ENCODE results near the gene LCE1A. TPM values are rescaled to one million over a fixed set of nuclear protein-coding genes. Genes with fewer than 3 reads are reported as not detected.

The LCE1A gene
- polyA plus RNA-seq, 1 donor (not counting 4 experiments of a cell fraction or from before 2014, with no cell fraction given) = not detected

GRCh38 chr1:152869808-152870419 lies 42.6 kb downstream of the LCE1A start:
- no peak overlapping the region for H3K9ac ChIP-seq (ENCODE audit: control insufficient read depth, extremely low read depth, insufficient read depth, low read length)
- H3K9me3 ChIP-seq (ENCODE audit: control insufficient read depth, low read depth, low read length) = no peaks in the 10 kb centered on the region
- dilution Hi-C loops (cut with MboI; ENCODE audit: extremely low pct_ligation_motif_present, low sequenced_read_pairs) = no loop called here
- no peaks in the 10 kb centered on the region for H3K4me1 ChIP-seq (ENCODE audit: control insufficient read depth, extremely low read depth, insufficient read depth, low read length)
- no peak overlapping the region for H2AFZ ChIP-seq (ENCODE audit: control insufficient read depth, low read length)
- FAIRE-seq (peak; percentile 95), DNase-seq (ENCODE audit: low read depth, low spot score) (no peak)
- H3K27ac ChIP-seq (ENCODE audit: control insufficient read depth, insufficient read depth, low read length) = no peak overlapping the region
- H3K36me3 ChIP-seq (ENCODE audit: control insufficient read depth in 2 of 2, extremely low read depth in 1 of 2, insufficient read depth in 2 of 2, low read length in 2 of 2) = no peaks in the 10 kb centered on the region
- no peak overlapping the region for H3K4me3 ChIP-seq (ENCODE audit: control insufficient read depth in 2 of 3, extremely low read depth in 1 of 3, insufficient read depth in 2 of 3, low read depth in 1 of 3, low read length in 3 of 3)
- H4K20me1 ChIP-seq (ENCODE audit: control insufficient read depth, extremely low read depth, insufficient read depth, low read length) = no peaks in the 10 kb centered on the region
- H3K4me2 ChIP-seq (ENCODE audit: control insufficient read depth, extremely low read depth, insufficient read depth, low read depth, low read length) = no peak overlapping the region
- H3K27me3 ChIP-seq (ENCODE audit: control insufficient read depth, extremely low read depth, insufficient read depth, low read length) = no peaks in the 10 kb centered on the region
- no peak for TF ChIP-seq EZH2 (IDR thresholded peaks at IDR 0.05; ENCODE audit: low read length)
- TF ChIP-seq CTCF (optimal IDR thresholded peaks at IDR 0.05 in 1 of 3, IDR thresholded peaks at IDR 0.05 in 1 of 3, conservative IDR thresholded peaks at IDR 0.05 in 1 of 3; ENCODE audit: extremely low read depth in 1 of 3, insufficient read depth in 2 of 3, low read length in 3 of 3) = peak; percentile 81 to 94 (median 86)
- no peaks in the 10 kb centered on the region for H3K9me1 ChIP-seq (ENCODE audit: control insufficient read depth, extremely low read depth, insufficient read depth, low read length)
- H3K79me2 ChIP-seq (ENCODE audit: control insufficient read depth, insufficient read depth, low read length) = no peaks in the 10 kb centered on the region

GRCh38 chr1:152870831-152871730 lies 43.8 kb downstream of the LCE1A start:
- dilution Hi-C loops (cut with MboI; ENCODE audit: extremely low pct_ligation_motif_present, low sequenced_read_pairs) = no loop called here
- FAIRE-seq (peak; percentile 94), DNase-seq (ENCODE audit: low read depth, low spot score) (no peak)
- H3K27ac ChIP-seq (ENCODE audit: control insufficient read depth, insufficient read depth, low read length) = no peak overlapping the region
- no peaks in the 10 kb centered on the region for H3K9me3 ChIP-seq (ENCODE audit: control insufficient read depth, low read depth, low read length)
- peak overlapping the region; percentile 42 for H3K4me2 ChIP-seq (ENCODE audit: control insufficient read depth, extremely low read depth, insufficient read depth, low read depth, low read length)
- H3K9ac ChIP-seq (ENCODE audit: control insufficient read depth, extremely low read depth, insufficient read depth, low read length) = peak overlapping the region; percentile 5
- TF ChIP-seq CTCF (optimal IDR thresholded peaks at IDR 0.05 in 1 of 3, IDR thresholded peaks at IDR 0.05 in 1 of 3, conservative IDR thresholded peaks at IDR 0.05 in 1 of 3; ENCODE audit: extremely low read depth in 1 of 3, insufficient read depth in 2 of 3, low read length in 3 of 3) = peak; percentile 67 to 94 (median 84)
- no peak for TF ChIP-seq EZH2 (IDR thresholded peaks at IDR 0.05; ENCODE audit: low read length)
- H3K36me3 ChIP-seq (ENCODE audit: control insufficient read depth in 2 of 2, extremely low read depth in 1 of 2, insufficient read depth in 2 of 2, low read length in 2 of 2) = no peaks in the 10 kb centered on the region
- no peaks in the 10 kb centered on the region for H3K79me2 ChIP-seq (ENCODE audit: control insufficient read depth, insufficient read depth, low read length)
- H3K9me1 ChIP-seq (ENCODE audit: control insufficient read depth, extremely low read depth, insufficient read depth, low read length) = no peaks in the 10 kb centered on the region
- no peaks in the 10 kb centered on the region for H3K4me1 ChIP-seq (ENCODE audit: control insufficient read depth, extremely low read depth, insufficient read depth, low read length)
- H4K20me1 ChIP-seq (ENCODE audit: control insufficient read depth, extremely low read depth, insufficient read depth, low read length) = no peaks in the 10 kb centered on the region
- no peaks in the 10 kb centered on the region for H3K27me3 ChIP-seq (ENCODE audit: control insufficient read depth, extremely low read depth, insufficient read depth, low read length)
- H3K4me3 ChIP-seq (ENCODE audit: control insufficient read depth in 2 of 3, extremely low read depth in 1 of 3, insufficient read depth in 2 of 3, low read depth in 1 of 3, low read length in 3 of 3) = peak overlapping the region in 2 of 3 experiments; percentile 0 to 2
- H2AFZ ChIP-seq (ENCODE audit: control insufficient read depth, low read length) = peak overlapping the region; percentile 36
